Esophagus (tissue), 2 donors: ENCODE measurements around the gene SPINK8. TPM values are rescaled to one million over a fixed set of nuclear protein-coding genes. Genes with fewer than 3 reads are reported as not detected.
"Not testable (repeated sequence)": the region's sequence is repeated elsewhere in the genome, so short reads cannot be mapped to it uniquely, and the experiment has no call there.

Experiments used
- H3K27ac ChIP-seq, 2 donors: one replicate each; pipeline ENCODE4 v1.5.1; 2013; ENCODE audit warnings: low read depth in 2 of 2, mild to moderate bottlenecking in 2 of 2, inconsistent platforms in 1 of 2, low read length in 1 of 2, moderate library complexity in 1 of 2
- H3K27me3 ChIP-seq, 2 donors: one replicate each; pipeline ENCODE4 v1.6.1; 2013; ENCODE audit warnings: low read length in 2 of 2, control low read depth in 1 of 2, mild to moderate bottlenecking in 1 of 2; ENCODE audit not compliant: insufficient read depth in 2 of 2, control insufficient read depth in 1 of 2
- H3K36me3 ChIP-seq, 2 donors: one replicate each; pipeline ENCODE4 v1.6.1; 2013; ENCODE audit warnings: low read length in 1 of 2; ENCODE audit not compliant: control insufficient read depth in 2 of 2, insufficient read depth in 2 of 2
- H3K4me1 ChIP-seq, 2 donors: one replicate each; pipeline ENCODE4 v1.6.1; 2013; ENCODE audit warnings: low read length in 1 of 2; ENCODE audit not compliant: control insufficient read depth in 2 of 2, insufficient read depth in 2 of 2
- H3K4me3 ChIP-seq, 2 donors: one replicate each; pipeline ENCODE4 v1.5.1; 2013; ENCODE audit warnings: low read length in 2 of 2, mild to moderate bottlenecking in 2 of 2, low read depth in 1 of 2, moderate library complexity in 1 of 2
- H3K9me3 ChIP-seq, 2 donors: one replicate each; pipeline ENCODE4 v1.6.1; 2013; ENCODE audit warnings: mild to moderate bottlenecking in 2 of 2, low read depth in 1 of 2, low read length in 1 of 2, moderate library complexity in 1 of 2; ENCODE audit not compliant: control insufficient read depth in 2 of 2, insufficient read depth in 1 of 2
- WGBS, 2 donors: extraction: QIAGEN DNeasy Blood & Tissue Kit; methylation state at CpG; one replicate each; pipeline ENCODE4 v1.1.7; 2013; 5-methylcytosine and 5-hydroxymethylcytosine counted together
- polyA plus RNA-seq, 2 donors: library from polyadenylated mRNA; stranded (reverse); fragments of 200-250 nt; gene quantifications; one replicate each; pipeline ENCODE4 v1.2.3, GENCODE V29; 2013
- donor health status: healthy with polysubstance abuse.
- donor health status: Bipolar disorder and iron deficiency.

SPINK8 gene
- polyA plus RNA-seq, 2 donors = 1.2 to 2.6 TPM

DNA sequence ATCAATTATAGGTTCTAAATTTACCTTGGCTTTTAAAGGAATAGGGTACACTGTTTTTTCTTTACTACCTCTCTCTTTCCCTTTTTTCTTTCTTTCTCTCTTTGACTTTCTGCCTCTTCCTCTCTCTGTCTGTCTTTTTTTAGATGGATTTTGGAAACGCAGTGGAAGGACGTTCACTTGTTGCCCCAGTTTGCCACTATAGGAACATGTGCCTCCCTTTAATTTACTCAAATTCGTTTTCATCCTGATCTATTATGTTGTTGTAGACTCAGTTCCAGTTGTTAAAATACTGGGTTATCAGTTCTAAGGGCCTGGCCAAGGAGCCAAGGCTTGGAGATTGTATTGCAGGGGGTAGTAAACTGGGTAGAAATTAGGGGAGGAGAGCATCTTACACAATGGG is 1.1 kb upstream of the SPINK8 start:
- 79 to 80% methylated on average over 3 of the region's 3 CpGs for WGBS, 2 donors
- H3K36me3 ChIP-seq = no peaks in the 10 kb centered on the region
- H3K27ac ChIP-seq = no peak overlapping the region
- no peak overlapping the region for H3K4me3 ChIP-seq
- H3K27me3 ChIP-seq = no peaks in the 10 kb centered on the region
- H3K4me1 ChIP-seq = peaks cover 0 to 5% of the 10 kb centered on the region in 2 donors
- H3K9me3 ChIP-seq = no peaks in the 10 kb centered on the region

- not testable (repeated sequence) for H3K4me3 ChIP-seq, H3K27ac ChIP-seq, H3K36me3 ChIP-seq, H3K4me1 ChIP-seq, H3K9me3 ChIP-seq, H3K27me3 ChIP-seq
- 77 to 81% methylated on average over 10 of the region's 10 CpGs for WGBS, 2 donors
Observed at GRCh38 chr3:48331706-48332435, 1.6 kb downstream of the SPINK8 start.

DNA sequence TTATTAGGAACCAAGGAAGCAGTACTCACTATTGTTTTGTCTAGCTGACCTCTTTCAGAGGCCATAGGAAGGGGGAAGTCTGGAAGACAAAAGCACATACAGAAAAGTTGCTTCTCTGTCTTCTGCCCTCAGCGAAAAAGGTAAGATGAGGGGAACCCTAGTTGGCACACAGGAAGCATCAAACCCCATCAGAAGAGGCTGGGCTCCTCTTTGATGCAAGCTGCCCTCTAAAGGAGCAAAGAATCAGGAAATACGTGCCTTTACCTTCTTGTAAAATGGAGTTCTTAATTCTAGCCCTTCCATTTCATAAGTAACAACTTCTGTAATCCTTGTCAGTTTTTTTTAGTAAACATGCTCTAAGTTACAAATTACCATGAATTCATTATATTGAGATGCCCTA is 12.5 kb downstream of the SPINK8 start:
- Histone ChIP-seq H3K36me3 (no peaks in the 10 kb centered on the region), H3K4me1 (no peaks in the 10 kb centered on the region), H3K4me3 (no peak overlapping the region), H3K27ac (no peak overlapping the region), H3K27me3 (no peaks in the 10 kb centered on the region), H3K9me3 (no peaks in the 10 kb centered on the region)
- 54 to 62% methylated on average over 2 of the region's 2 CpGs for WGBS, 2 donors

- Histone ChIP-seq H3K27me3 (peaks cover 0 to 2% of the 10 kb centered on the region in 2 donors), H3K4me1 (no peaks in the 10 kb centered on the region), H3K9me3 (peaks cover 0 to 2% of the 10 kb centered on the region in 2 donors), H3K36me3 (no peaks in the 10 kb centered on the region), H3K27ac (no peak overlapping the region), H3K4me3 (no peak overlapping the region)
- 35 to 39% methylated on average over 2 of the region's 2 CpGs for WGBS, 2 donors
Observed at GRCh38 chr3:48318713-48319468, 14.6 kb downstream of the SPINK8 start.

GRCh38 chr3:48314542-48314941 is 18.9 kb downstream of the SPINK8 start:
- H3K9me3 ChIP-seq = peaks cover 0 to 2% of the 10 kb centered on the region in 2 donors
- H3K36me3 ChIP-seq = no peaks in the 10 kb centered on the region
- no peak overlapping the region for H3K27ac ChIP-seq
- no peaks in the 10 kb centered on the region for H3K4me1 ChIP-seq
- no peak overlapping the region for H3K4me3 ChIP-seq
- H3K27me3 ChIP-seq = peaks cover 0 to 2% of the 10 kb centered on the region in 2 donors

DNA sequence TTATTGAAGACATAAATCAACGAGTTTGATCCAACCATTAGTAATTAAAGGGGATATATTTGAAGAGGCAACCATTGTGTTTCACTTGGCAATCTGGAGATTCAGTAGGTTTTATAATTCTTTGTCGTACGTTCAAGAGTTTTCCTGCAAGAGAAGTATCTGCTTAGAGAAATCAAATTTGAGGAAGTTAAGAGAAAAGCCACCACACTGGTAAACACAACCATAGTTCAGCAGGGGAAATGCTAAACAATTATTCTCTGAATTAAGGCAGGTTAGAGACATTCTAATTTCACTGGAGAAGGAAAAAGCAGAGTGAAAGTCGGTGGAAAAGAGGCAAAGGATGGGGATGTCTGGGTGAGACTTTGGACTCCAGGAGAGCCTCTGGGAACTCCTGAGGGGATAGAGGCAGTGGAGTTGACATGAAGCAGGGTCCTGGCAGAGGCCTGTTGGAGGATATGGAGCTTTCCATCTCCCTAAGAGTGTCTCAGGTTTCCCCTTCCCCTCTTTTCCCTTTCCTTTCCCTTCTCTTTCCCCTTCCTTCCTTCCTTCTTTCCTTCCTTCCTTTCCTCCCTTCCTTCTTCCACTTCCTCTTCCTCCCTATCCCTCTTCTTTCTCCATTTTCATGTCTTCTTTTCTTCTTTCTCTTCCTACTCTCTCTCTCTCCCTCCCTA is 26.5 kb downstream of the SPINK8 start:
- H3K9me3 ChIP-seq = no peaks in the 10 kb centered on the region
- H3K4me3 ChIP-seq = no peak overlapping the region
- 56 to 66% methylated on average over 4 of the region's 4 CpGs for WGBS, 2 donors
- H3K36me3 ChIP-seq = no peaks in the 10 kb centered on the region
- no peaks in the 10 kb centered on the region for H3K27me3 ChIP-seq
- no peak overlapping the region for H3K27ac ChIP-seq
- no peaks in the 10 kb centered on the region for H3K4me1 ChIP-seq

DNA sequence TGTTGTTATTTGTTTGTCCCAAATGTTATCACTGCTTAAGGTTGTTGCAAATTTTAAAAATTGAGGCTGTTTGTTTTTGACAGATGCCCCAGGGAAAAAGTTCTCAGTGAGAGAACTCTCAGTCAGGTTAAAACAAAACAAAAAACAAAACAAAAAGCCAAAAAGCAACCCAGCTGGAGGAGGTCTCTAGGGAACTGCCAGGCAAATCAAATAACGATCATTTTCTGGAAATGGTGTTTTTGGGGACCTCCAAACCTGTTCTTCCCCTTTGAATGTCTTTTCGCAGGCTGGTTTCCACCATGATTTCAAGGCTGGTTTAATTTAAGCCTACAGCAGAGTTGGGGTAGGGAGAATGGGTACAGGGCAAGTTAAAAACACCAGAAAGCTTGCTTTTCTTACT is 27.2 kb downstream of the SPINK8 start:
- Histone ChIP-seq H3K9me3 (no peaks in the 10 kb centered on the region), H3K27me3 (no peaks in the 10 kb centered on the region), H3K4me1 (no peaks in the 10 kb centered on the region), H3K4me3 (no peak overlapping the region), H3K27ac (no peak overlapping the region), H3K36me3 (no peaks in the 10 kb centered on the region)
- WGBS, 2 donors = 73 to 81% methylated on average over 2 of the region's 2 CpGs

DNA sequence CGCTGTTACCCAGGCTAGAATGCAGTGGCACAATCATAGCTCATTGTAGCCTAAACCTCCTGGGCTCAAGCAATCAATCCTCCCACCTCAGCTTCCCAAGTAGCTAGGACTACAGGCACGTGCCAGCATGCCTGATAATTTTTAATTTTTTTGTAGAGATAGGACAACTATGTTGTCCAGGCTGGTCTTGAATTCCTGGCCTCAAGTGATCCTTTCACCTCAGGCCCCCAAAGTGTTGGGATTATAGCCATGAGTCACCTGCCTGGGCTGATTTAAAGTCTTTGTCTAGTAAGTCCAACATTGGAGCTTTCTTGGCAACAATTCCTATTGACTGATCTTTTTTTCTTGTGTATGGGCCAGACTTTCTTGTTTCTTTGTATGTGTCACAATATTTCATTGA is 28.1 kb downstream of the SPINK8 start:
- 47 to 57% methylated on average over 2 of the region's 2 CpGs for WGBS, 2 donors
- H3K4me3 ChIP-seq = no peak overlapping the region

GRCh38 chr3:48303021-48303420 is 30.4 kb downstream of the SPINK8 start:
- WGBS, 2 donors = 92 to 97% methylated on average over 2 of the region's 2 CpGs
- Histone ChIP-seq H3K4me1 (peaks cover 3 to 5% of the 10 kb centered on the region in 2 donors), H3K4me3 (no peak overlapping the region)

More for the DNA sequence above, 28.1 kb downstream of the SPINK8 start:
- no peaks in the 10 kb centered on the region for H3K36me3 ChIP-seq
- peaks cover 2% of the 10 kb centered on the region in 2 donors for H3K4me1 ChIP-seq
- H3K27ac ChIP-seq = no peak overlapping the region
- no peaks in the 10 kb centered on the region for H3K27me3 ChIP-seq
- H3K9me3 ChIP-seq = no peaks in the 10 kb centered on the region

More at GRCh38 chr3:48303021-48303420, 30.4 kb downstream of the SPINK8 start:
- Histone ChIP-seq H3K36me3 (peaks cover 0 to 2% of the 10 kb centered on the region in 2 donors), H3K9me3 (no peaks in the 10 kb centered on the region), H3K27me3 (no peaks in the 10 kb centered on the region), H3K27ac (no peak overlapping the region)
